ENCODE data around the gene AZIN2.

DNA sequence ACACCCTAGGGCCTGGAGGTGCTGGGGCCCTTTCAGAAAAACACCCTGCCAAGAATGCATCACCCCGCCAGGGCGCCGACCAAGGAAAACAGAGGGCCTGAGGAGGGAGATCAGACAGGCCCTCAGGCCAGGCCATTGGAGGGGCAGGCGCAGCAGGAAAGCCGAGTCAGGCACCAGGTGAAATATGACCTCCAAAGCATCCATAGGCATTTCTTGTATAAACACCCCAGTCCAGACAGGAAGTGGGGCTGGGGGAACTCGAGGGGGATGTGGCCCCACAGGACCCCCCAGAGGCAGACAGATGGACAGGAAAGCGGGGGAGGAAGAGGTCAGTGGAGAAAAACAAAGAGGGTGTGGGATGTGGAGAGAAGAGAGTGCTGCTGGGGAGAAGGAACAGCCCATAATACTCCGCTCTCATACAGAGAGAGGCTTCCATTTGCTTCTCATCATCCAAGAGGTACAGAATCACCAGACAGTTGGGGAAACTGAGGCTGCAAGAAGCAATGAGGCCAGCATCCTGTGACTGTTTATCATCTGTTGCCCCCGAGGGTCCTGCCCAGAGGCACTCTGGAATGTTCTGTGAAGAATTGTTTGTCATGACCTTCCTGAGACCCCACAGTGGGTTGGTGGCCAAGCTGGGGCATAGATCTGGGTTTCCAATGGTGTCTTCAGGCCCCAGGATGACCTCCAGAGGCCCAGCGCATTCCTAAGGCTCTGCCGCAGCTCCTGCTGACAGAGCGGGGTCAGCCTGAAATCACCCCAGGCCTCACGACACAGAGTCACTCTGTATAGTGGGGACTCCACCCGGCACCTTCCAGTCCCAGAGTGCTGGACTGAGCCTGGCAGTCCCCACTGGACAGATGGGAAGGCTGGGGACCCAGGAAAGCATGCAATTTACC lies 82.9 kb downstream of the AZIN2 start:
- TF ChIP-seq CTCF (IDR thresholded peaks at IDR 0.05; ENCODE audit: low read depth, low read length, missing input control) = no peak
- TF ChIP-seq YY1 (IDR thresholded peaks at IDR 0.05) = no peak
- no peak for TF ChIP-seq SP1 (IDR thresholded peaks at IDR 0.05)
- TF ChIP-seq GABPA (IDR thresholded peaks at IDR 0.05 in 1 of 2, conservative IDR thresholded peaks at IDR 0.05 in 1 of 2) = no peak
- TF ChIP-seq, protein P1, sequence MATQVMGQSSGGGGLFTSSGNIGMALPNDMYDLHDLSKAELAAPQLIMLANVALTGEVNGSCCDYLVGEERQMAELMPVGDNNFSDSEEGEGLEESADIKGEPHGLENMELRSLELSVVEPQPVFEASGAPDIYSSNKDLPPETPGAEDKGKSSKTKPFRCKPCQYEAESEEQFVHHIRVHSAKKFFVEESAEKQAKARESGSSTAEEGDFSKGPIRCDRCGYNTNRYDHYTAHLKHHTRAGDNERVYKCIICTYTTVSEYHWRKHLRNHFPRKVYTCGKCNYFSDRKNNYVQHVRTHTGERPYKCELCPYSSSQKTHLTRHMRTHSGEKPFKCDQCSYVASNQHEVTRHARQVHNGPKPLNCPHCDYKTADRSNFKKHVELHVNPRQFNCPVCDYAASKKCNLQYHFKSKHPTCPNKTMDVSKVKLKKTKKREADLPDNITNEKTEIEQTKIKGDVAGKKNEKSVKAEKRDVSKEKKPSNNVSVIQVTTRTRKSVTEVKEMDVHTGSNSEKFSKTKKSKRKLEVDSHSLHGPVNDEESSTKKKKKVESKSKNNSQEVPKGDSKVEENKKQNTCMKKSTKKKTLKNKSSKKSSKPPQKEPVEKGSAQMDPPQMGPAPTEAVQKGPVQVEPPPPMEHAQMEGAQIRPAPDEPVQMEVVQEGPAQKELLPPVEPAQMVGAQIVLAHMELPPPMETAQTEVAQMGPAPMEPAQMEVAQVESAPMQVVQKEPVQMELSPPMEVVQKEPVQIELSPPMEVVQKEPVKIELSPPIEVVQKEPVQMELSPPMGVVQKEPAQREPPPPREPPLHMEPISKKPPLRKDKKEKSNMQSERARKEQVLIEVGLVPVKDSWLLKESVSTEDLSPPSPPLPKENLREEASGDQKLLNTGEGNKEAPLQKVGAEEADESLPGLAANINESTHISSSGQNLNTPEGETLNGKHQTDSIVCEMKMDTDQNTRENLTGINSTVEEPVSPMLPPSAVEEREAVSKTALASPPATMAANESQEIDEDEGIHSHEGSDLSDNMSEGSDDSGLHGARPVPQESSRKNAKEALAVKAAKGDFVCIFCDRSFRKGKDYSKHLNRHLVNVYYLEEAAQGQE (IDR thresholded peaks at IDR 0.05) = no peak
- TF ChIP-seq HNF4G (IDR thresholded peaks at IDR 0.05) = no peak

All from liver (tissue), 3 donors.